Colonic mucosa (tissue), 4 donors: ENCODE measurements around the gene ZNF184. TPM values are rescaled to one million over a fixed set of nuclear protein-coding genes. Genes with fewer than 3 reads are reported as not detected.

Experiments used
- DNase-seq: peaks from one replicate; pipeline ENCODE4 v3.0.0-alpha.2; 2020
- H3K27ac ChIP-seq: fragments of 200-600 bp; one replicate; pipeline ENCODE4 v1.8.0; 2021
- H3K27me3 ChIP-seq: fragments of 200-600 bp; one replicate; pipeline ENCODE4 v1.8.0; 2021
- H3K36me3 ChIP-seq: fragments of 200-600 bp; one replicate; pipeline ENCODE4 v1.8.0; 2021
- H3K4me1 ChIP-seq: fragments of 200-600 bp; one replicate; pipeline ENCODE4 v1.8.0; 2021; ENCODE audit warnings: mild to moderate bottlenecking
- H3K4me3 ChIP-seq: fragments of 200-600 bp; one replicate; pipeline ENCODE4 v1.8.0; 2021
- H3K9ac ChIP-seq, 2 donors: one replicate each; pipeline ENCODE4 v1.7.0; 2013; ENCODE audit warnings: control low read depth in 2 of 2, low read depth in 2 of 2, low read length in 2 of 2
- H3K9me3 ChIP-seq: fragments of 200-600 bp; one replicate; pipeline ENCODE4 v1.8.0; 2021
- intact Hi-C: fragments of 100-400 bp; cut with DNase I; formaldehyde crosslinking; loops from one replicate; pipeline ENCODE4 v1.14.1; 2022
- total RNA-seq, 2 donors: library from RNA; stranded (reverse); fragmentation: NEBNext Ultra II Directional in 1 of 2; extraction: Animal tissue kit (Norgen Biotek cat#: 25700) in 1 of 2; gene quantifications; one replicate each; pipeline ENCODE4 v1.2.1, GENCODE V29; 2021
- TF ChIP-seq, protein P1 (sequence below): fragments of 200-600 bp; IDR thresholded peaks from one replicate; pipeline ENCODE4 v1.8.0; 2022; ENCODE audit warnings: antibody characterized with exemption, mild to moderate bottlenecking
- donor health status: healthy.
- donor health status: DM: no; HTN: no; CAD: no.
- donor health status: DM: no; HTN: no; CAD: no.

The ZNF184 gene
- total RNA-seq, 2 donors from 2014 or later = 6.3 to 8.6 TPM

DNA sequence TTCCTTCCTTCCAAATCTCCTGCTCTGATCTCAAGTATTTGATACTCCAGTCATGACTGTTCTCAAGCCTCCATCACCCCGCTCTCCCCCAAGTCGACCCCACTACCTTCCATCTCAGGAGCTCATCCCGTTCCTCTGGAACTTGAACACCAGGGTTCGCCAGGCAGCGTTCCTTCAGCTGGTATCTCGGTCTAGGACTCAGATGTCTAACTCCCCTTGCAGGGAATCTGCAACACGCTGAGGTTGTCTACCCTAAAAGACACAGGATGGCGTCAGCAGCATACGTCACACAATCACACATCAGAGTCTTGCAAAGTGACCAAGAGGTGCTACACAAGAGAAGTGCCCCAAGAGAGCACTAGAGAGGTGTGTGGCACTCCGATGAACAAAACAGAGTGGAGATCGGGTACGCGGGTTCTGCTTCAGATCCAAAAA is 706 bp downstream of the ZNF184 start:
- peak overlapping the region; percentile 98 for H3K27ac ChIP-seq
- no peaks in the 10 kb centered on the region for H3K9me3 ChIP-seq
- DNase-seq = peak; percentile 80
- peak overlapping the region; percentile 85 to 100 for H3K9ac ChIP-seq
- intact Hi-C loops = loop anchor here (10.0 kb wide), 1 partner anchor 347 kb away; no protein-coding TSS in a partner anchor
- H3K27me3 ChIP-seq = no peaks in the 10 kb centered on the region
- H3K4me1 ChIP-seq = peaks cover 3% of the 10 kb centered on the region
- peak overlapping the region; percentile 77 for H3K4me3 ChIP-seq
- no peaks in the 10 kb centered on the region for H3K36me3 ChIP-seq
- TF ChIP-seq, protein P1, sequence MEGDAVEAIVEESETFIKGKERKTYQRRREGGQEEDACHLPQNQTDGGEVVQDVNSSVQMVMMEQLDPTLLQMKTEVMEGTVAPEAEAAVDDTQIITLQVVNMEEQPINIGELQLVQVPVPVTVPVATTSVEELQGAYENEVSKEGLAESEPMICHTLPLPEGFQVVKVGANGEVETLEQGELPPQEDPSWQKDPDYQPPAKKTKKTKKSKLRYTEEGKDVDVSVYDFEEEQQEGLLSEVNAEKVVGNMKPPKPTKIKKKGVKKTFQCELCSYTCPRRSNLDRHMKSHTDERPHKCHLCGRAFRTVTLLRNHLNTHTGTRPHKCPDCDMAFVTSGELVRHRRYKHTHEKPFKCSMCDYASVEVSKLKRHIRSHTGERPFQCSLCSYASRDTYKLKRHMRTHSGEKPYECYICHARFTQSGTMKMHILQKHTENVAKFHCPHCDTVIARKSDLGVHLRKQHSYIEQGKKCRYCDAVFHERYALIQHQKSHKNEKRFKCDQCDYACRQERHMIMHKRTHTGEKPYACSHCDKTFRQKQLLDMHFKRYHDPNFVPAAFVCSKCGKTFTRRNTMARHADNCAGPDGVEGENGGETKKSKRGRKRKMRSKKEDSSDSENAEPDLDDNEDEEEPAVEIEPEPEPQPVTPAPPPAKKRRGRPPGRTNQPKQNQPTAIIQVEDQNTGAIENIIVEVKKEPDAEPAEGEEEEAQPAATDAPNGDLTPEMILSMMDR = no peak

DNA sequence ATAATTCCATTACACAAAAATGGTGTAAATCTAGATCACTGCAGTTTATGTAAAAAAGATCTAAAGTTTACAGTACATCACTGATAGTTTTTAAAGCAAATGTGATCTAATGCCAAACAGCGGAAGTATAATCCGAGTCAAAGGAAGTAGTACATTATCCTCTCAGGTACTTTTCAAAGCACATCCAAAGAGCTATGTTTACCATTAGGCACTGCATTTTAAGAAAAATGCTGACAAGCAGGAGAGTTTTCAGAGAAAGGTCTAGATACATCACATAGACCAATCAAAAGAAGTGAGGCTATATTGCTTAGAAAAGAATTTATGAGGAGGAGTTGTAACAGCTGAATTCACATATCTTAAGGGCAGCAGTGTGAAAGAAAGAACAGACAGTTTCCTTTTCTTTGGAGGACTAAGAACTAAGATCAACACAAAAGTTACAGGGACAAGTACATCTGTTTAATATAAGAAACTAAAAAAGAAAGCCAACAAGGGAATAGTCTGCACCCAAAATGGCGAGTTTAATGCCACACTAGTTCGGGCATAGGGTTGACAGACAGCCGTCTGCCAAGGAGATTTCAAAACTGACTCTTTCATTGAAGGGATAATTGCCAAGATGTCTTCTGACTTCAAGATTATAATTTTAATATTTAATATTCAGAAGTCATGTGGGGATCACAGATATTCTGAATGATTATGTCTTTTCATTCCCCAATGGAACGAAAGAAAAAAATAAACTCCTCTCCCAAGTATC is 1.4 kb downstream of the ZNF184 start:
- Histone ChIP-seq H3K4me3 (peak overlapping the region; percentile 77), H3K9me3 (no peaks in the 10 kb centered on the region), H3K9ac (peak overlapping the region; percentile 85 to 100), H3K27ac (peak overlapping the region; percentile 98), H3K36me3 (no peaks in the 10 kb centered on the region), H3K4me1 (peaks cover 3% of the 10 kb centered on the region), H3K27me3 (no peaks in the 10 kb centered on the region)
- DNase-seq = no peak
- TF ChIP-seq, protein P1 = no peak
- intact Hi-C loops = loop anchor here (10.0 kb wide), 1 partner anchor 347 kb away; no protein-coding TSS in a partner anchor

DNA sequence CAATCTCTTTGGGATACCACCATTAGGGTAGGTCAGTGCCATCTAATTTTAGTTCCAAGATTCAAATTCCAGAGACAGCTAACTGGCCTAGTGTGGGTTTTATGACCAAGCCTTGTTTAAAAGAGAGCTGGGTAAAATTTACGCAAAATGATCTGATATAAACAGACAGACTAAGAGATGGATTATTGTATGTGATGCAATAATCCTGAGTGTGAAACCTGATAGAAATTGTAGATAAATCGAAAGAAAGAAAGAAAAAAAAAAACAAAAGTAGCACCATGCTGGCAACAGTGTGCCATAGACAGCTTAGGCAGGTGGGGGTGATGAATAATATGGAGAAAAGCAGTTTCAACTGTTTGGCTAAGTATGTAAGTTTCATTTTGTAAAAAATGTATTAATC is 2.9 kb downstream of the ZNF184 start:
- DNase-seq = no peak
- Histone ChIP-seq H3K4me1 (peaks cover 3% of the 10 kb centered on the region), H3K9ac (no peak overlapping the region), H3K27ac (no peak overlapping the region), H3K36me3 (no peaks in the 10 kb centered on the region), H3K4me3 (no peak overlapping the region), H3K27me3 (no peaks in the 10 kb centered on the region), H3K9me3 (no peaks in the 10 kb centered on the region)
- intact Hi-C loops = loop anchor here (10.0 kb wide), 1 partner anchor 345 kb away; no protein-coding TSS in a partner anchor
- TF ChIP-seq, protein P1 = no peak

DNA sequence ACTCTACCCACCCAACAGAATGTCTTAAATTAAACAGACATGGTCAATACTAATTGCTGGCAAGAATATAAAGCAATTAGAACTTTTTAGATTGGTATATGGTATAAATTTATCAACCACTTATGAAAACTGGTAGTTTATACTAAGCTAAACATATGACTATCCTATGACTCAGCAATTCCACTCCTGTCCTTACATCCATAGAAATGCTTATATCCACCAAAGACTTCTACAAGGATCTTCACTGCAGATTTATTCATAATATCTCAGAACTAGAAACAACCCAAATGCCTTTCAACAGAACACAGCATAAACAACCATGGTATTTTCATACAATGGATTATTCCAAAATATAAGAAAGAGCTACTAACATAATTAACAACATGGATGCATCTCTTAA is 4.6 kb downstream of the ZNF184 start:
- TF ChIP-seq, protein P1 = no peak
- Histone ChIP-seq H3K36me3 (no peaks in the 10 kb centered on the region), H3K4me1 (peaks cover 3% of the 10 kb centered on the region), H3K27me3 (no peaks in the 10 kb centered on the region), H3K27ac (no peak overlapping the region), H3K4me3 (no peak overlapping the region), H3K9me3 (no peaks in the 10 kb centered on the region), H3K9ac (no peak overlapping the region)
- no peak for DNase-seq
- intact Hi-C loops = no loop called here

DNA sequence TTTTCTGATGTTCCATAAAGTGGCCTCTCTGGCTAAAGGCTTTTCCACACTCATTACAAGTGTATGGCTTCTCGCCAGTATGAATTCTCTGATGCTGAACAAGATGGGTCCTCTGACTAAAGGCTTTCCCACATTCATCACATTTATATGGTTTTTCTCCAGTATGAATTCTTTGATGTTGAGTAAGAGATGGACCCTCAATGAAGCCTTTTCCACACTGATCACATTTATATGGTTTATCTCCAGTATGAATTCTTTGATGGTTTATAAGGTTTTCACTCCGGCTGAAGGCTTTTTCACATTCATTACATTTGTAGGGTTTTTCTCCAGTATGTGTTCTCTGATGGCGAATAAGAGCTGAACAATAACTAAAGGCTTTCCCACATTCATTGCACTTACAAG is 20.4 kb downstream of the ZNF184 start:
- DNase-seq = no peak

More for the DNA sequence above, 20.4 kb downstream of the ZNF184 start:
- TF ChIP-seq, protein P1 = no peak
- intact Hi-C loops = no loop called here
- H3K36me3 ChIP-seq = peaks cover 43% of the 10 kb centered on the region
- no peaks in the 10 kb centered on the region for H3K27me3 ChIP-seq
- no peak overlapping the region for H3K27ac ChIP-seq
- no peaks in the 10 kb centered on the region for H3K4me1 ChIP-seq
- H3K9me3 ChIP-seq = peaks cover 32% of the 10 kb centered on the region
- H3K9ac ChIP-seq = no peak overlapping the region
- H3K4me3 ChIP-seq = no peak overlapping the region
